ENCODE results near the gene GTF3C1.

Gene GTF3C1

GRCh38 chr16:27465483-27465879 lies 84.2 kb downstream of the GTF3C1 start:
- H3K4me1 ChIP-seq (ENCODE audit: control insufficient read depth, insufficient read depth, low read length) = no peaks in the 10 kb centered on the region
- no peak overlapping the region for H3K9ac ChIP-seq (ENCODE audit: low read depth, low read length)
- no peaks in the 10 kb centered on the region for H3K9me3 ChIP-seq (ENCODE audit: control insufficient read depth, insufficient read depth, low read length)
- H3K36me3 ChIP-seq (ENCODE audit: control insufficient read depth, insufficient read depth, low read length) = peaks cover 74% of the 10 kb centered on the region
- H3K27me3 ChIP-seq (ENCODE audit: control insufficient read depth, insufficient read depth, low read length) = no peaks in the 10 kb centered on the region
- H3K4me3 ChIP-seq (ENCODE audit: low read depth, low read length) = no peak overlapping the region

- H3K9ac ChIP-seq (ENCODE audit: low read depth, low read length) = no peak overlapping the region
- H3K4me1 ChIP-seq (ENCODE audit: control insufficient read depth, insufficient read depth, low read length) = no peaks in the 10 kb centered on the region
- no peak overlapping the region for H3K4me3 ChIP-seq (ENCODE audit: low read depth, low read length)
- H3K36me3 ChIP-seq (ENCODE audit: control insufficient read depth, insufficient read depth, low read length) = peaks cover 69% of the 10 kb centered on the region
- H3K9me3 ChIP-seq (ENCODE audit: control insufficient read depth, insufficient read depth, low read length) = no peaks in the 10 kb centered on the region
- H3K27me3 ChIP-seq (ENCODE audit: control insufficient read depth, insufficient read depth, low read length) = no peaks in the 10 kb centered on the region
Observed at GRCh38 chr16:27464626-27465482, 84.9 kb downstream of the GTF3C1 start.

- H3K4me3 ChIP-seq (ENCODE audit: low read depth, low read length) = no peak overlapping the region
- H3K9me3 ChIP-seq (ENCODE audit: control insufficient read depth, insufficient read depth, low read length) = no peaks in the 10 kb centered on the region
- no peak overlapping the region for H3K9ac ChIP-seq (ENCODE audit: low read depth, low read length)
- peaks cover 63% of the 10 kb centered on the region for H3K36me3 ChIP-seq (ENCODE audit: control insufficient read depth, insufficient read depth, low read length)
- H3K4me1 ChIP-seq (ENCODE audit: control insufficient read depth, insufficient read depth, low read length) = no peaks in the 10 kb centered on the region
- H3K27me3 ChIP-seq (ENCODE audit: control insufficient read depth, insufficient read depth, low read length) = no peaks in the 10 kb centered on the region
Observed at GRCh38 chr16:27463741-27464591, 85.7 kb downstream of the GTF3C1 start.

GRCh38 chr16:27462846-27463682 lies 86.6 kb downstream of the GTF3C1 start:
- Histone ChIP-seq H3K9ac (ENCODE audit: low read depth, low read length) (no peak overlapping the region), H3K4me3 (ENCODE audit: low read depth, low read length) (no peak overlapping the region), H3K27me3 (ENCODE audit: control insufficient read depth, insufficient read depth, low read length) (no peaks in the 10 kb centered on the region), H3K9me3 (ENCODE audit: control insufficient read depth, insufficient read depth, low read length) (no peaks in the 10 kb centered on the region), H3K36me3 (ENCODE audit: control insufficient read depth, insufficient read depth, low read length) (peaks cover 58% of the 10 kb centered on the region), H3K4me1 (ENCODE audit: control insufficient read depth, insufficient read depth, low read length) (no peaks in the 10 kb centered on the region)

- Histone ChIP-seq H3K4me1 (ENCODE audit: control insufficient read depth, insufficient read depth, low read length) (no peaks in the 10 kb centered on the region), H3K9ac (ENCODE audit: low read depth, low read length) (no peak overlapping the region), H3K9me3 (ENCODE audit: control insufficient read depth, insufficient read depth, low read length) (no peaks in the 10 kb centered on the region), H3K4me3 (ENCODE audit: low read depth, low read length) (no peak overlapping the region), H3K27me3 (ENCODE audit: control insufficient read depth, insufficient read depth, low read length) (no peaks in the 10 kb centered on the region), H3K36me3 (ENCODE audit: control insufficient read depth, insufficient read depth, low read length) (peaks cover 54% of the 10 kb centered on the region)
Observed at GRCh38 chr16:27462200-27462845, 87.4 kb downstream of the GTF3C1 start.

- H3K36me3 ChIP-seq (ENCODE audit: control insufficient read depth, insufficient read depth, low read length) = peaks cover 54% of the 10 kb centered on the region
Observed at GRCh38 chr16:27461483-27462171, 88.1 kb downstream of the GTF3C1 start.

GRCh38 chr16:27460663-27461482 lies 88.8 kb downstream of the GTF3C1 start:
- H3K4me3 ChIP-seq (ENCODE audit: low read depth, low read length) = no peak overlapping the region
- peaks cover 50% of the 10 kb centered on the region for H3K36me3 ChIP-seq (ENCODE audit: control insufficient read depth, insufficient read depth, low read length)

More at GRCh38 chr16:27461483-27462171, 88.1 kb downstream of the GTF3C1 start:
- Histone ChIP-seq H3K4me3 (ENCODE audit: low read depth, low read length) (no peak overlapping the region), H3K9ac (ENCODE audit: low read depth, low read length) (no peak overlapping the region), H3K4me1 (ENCODE audit: control insufficient read depth, insufficient read depth, low read length) (no peaks in the 10 kb centered on the region), H3K27me3 (ENCODE audit: control insufficient read depth, insufficient read depth, low read length) (no peaks in the 10 kb centered on the region), H3K9me3 (ENCODE audit: control insufficient read depth, insufficient read depth, low read length) (no peaks in the 10 kb centered on the region)

GRCh38 chr16:27460213-27460612 lies 89.5 kb downstream of the GTF3C1 start:
- Histone ChIP-seq H3K9me3 (ENCODE audit: control insufficient read depth, insufficient read depth, low read length) (no peaks in the 10 kb centered on the region), H3K36me3 (ENCODE audit: control insufficient read depth, insufficient read depth, low read length) (peaks cover 45% of the 10 kb centered on the region), H3K27me3 (ENCODE audit: control insufficient read depth, insufficient read depth, low read length) (no peaks in the 10 kb centered on the region), H3K9ac (ENCODE audit: low read depth, low read length) (no peak overlapping the region), H3K4me3 (ENCODE audit: low read depth, low read length) (no peak overlapping the region), H3K4me1 (ENCODE audit: control insufficient read depth, insufficient read depth, low read length) (no peaks in the 10 kb centered on the region)

More at GRCh38 chr16:27460663-27461482, 88.8 kb downstream of the GTF3C1 start:
- Histone ChIP-seq H3K9ac (ENCODE audit: low read depth, low read length) (no peak overlapping the region), H3K9me3 (ENCODE audit: control insufficient read depth, insufficient read depth, low read length) (no peaks in the 10 kb centered on the region), H3K4me1 (ENCODE audit: control insufficient read depth, insufficient read depth, low read length) (no peaks in the 10 kb centered on the region), H3K27me3 (ENCODE audit: control insufficient read depth, insufficient read depth, low read length) (no peaks in the 10 kb centered on the region)

GRCh38 chr16:27458987-27459688 lies 90.6 kb downstream of the GTF3C1 start:
- Histone ChIP-seq H3K9ac (ENCODE audit: low read depth, low read length) (no peak overlapping the region), H3K36me3 (ENCODE audit: control insufficient read depth, insufficient read depth, low read length) (peaks cover 34% of the 10 kb centered on the region), H3K9me3 (ENCODE audit: control insufficient read depth, insufficient read depth, low read length) (no peaks in the 10 kb centered on the region), H3K4me1 (ENCODE audit: control insufficient read depth, insufficient read depth, low read length) (no peaks in the 10 kb centered on the region), H3K4me3 (ENCODE audit: low read depth, low read length) (no peak overlapping the region), H3K27me3 (ENCODE audit: control insufficient read depth, insufficient read depth, low read length) (no peaks in the 10 kb centered on the region)

- Histone ChIP-seq H3K27me3 (ENCODE audit: control insufficient read depth, insufficient read depth, low read length) (no peaks in the 10 kb centered on the region), H3K9ac (ENCODE audit: low read depth, low read length) (no peak overlapping the region), H3K36me3 (ENCODE audit: control insufficient read depth, insufficient read depth, low read length) (peaks cover 26% of the 10 kb centered on the region), H3K9me3 (ENCODE audit: control insufficient read depth, insufficient read depth, low read length) (no peaks in the 10 kb centered on the region), H3K4me3 (ENCODE audit: low read depth, low read length) (no peak overlapping the region), H3K4me1 (ENCODE audit: control insufficient read depth, insufficient read depth, low read length) (no peaks in the 10 kb centered on the region)
Observed at GRCh38 chr16:27458258-27458657, 91.5 kb downstream of the GTF3C1 start.

All from iPS-15b (cell line).